Body of pancreas (tissue), 4 donors: ENCODE results near the gene NEMF.

Source experiments
- POLR2A ChIP-seq, 3 donors: fragments of 450-650 bp; IDR thresholded peaks; one replicate each; pipeline ENCODE4 v1.6.1; 2016; ENCODE audit warnings: antibody characterized with exemption in 3 of 3, mild to moderate bottlenecking in 2 of 3
- TF ChIP-seq, protein P1 (sequence below), 7 experiments: fragments of 450-650 bp in 4 of 7; fragments of 200-600 bp in 3 of 7; sonication (generic) in 3 of 7; IDR thresholded peaks; one replicate each; pipeline ENCODE4 v1.5.1; 2016 to 2019; ENCODE audit warnings: antibody characterized with exemption in 7 of 7

DNA sequence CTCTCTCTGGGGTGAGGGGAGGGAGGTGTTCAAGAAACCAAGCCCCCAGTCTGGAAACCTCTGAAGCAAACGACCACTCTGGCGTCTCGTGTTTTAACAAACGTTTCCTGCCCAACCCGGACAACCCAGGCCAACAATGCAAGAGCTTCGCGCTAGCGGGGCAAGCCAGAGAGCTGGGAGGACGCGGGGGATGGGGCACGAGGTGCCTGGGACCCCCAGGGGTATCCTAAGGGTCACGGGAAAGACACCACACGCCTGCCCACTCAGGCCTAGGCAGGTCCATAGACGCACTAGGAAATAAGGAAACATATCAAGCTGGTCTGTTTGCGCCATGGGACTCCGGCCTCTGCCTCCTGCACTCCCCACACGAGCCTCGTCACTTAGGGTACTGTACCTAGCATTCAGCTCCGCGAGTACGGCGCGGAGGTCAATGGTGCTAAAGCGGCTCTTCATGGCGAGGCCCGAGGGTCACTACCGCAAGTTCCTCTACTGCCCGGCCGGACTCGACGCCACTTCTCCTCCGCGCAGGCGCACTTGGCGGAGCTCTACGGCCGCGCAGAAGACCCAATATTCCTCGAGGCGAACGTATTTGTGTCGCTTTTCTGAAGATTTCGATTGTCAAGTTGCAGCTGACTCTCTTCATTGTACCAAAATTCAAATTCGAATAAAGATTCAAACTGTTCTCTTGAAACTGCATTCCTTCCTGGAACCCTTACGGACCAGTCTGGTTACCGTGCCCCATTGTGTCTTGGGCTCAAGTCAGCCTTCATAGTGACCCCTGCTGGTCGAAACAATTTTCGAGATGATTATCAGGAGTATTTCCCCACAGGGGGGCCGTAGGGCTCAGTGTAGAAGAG, at the start of gene NEMF:
- TF ChIP-seq, protein P1, sequence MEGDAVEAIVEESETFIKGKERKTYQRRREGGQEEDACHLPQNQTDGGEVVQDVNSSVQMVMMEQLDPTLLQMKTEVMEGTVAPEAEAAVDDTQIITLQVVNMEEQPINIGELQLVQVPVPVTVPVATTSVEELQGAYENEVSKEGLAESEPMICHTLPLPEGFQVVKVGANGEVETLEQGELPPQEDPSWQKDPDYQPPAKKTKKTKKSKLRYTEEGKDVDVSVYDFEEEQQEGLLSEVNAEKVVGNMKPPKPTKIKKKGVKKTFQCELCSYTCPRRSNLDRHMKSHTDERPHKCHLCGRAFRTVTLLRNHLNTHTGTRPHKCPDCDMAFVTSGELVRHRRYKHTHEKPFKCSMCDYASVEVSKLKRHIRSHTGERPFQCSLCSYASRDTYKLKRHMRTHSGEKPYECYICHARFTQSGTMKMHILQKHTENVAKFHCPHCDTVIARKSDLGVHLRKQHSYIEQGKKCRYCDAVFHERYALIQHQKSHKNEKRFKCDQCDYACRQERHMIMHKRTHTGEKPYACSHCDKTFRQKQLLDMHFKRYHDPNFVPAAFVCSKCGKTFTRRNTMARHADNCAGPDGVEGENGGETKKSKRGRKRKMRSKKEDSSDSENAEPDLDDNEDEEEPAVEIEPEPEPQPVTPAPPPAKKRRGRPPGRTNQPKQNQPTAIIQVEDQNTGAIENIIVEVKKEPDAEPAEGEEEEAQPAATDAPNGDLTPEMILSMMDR (IDR thresholded peaks at IDR 0.05): peak; percentile 50 to 95 (median 82)
- TF ChIP-seq POLR2A (IDR thresholded peaks at IDR 0.05): peak; percentile 53 to 92 (median 90)
